Dermis blood vessel endothelial cell (primary cell): Measurements from ENCODE around the gene ZNF836. TPM values are rescaled to one million over a fixed set of nuclear protein-coding genes. Genes with fewer than 3 reads are reported as not detected.
A peak's percentile ranks its signal among the peaks of the same experiment; 100 is the strongest.
"Not testable (repeated sequence)": the region's sequence is repeated elsewhere in the genome, so short reads cannot be mapped to it uniquely, and the experiment has no call there.

ENCODE experiments used
- DNase-seq: peaks from one replicate; pipeline ENCODE4 v3.0.0; 2010
- total RNA-seq: library from RNA; depleted of rRNA; stranded (reverse); fragments of >200 nt; gene quantifications from 2 replicates; pipeline ENCODE4 v1.2.3, GENCODE V29; 2014

The ZNF836 gene
- total RNA-seq = 10.2 and 10.7 TPM in 2 replicates

- peak; percentile 77 for DNase-seq
These were observed at the start of gene ZNF836 for GRCh38 chr19:52171321-52172169. TSS of gene ZNF836 (minus strand) at chr19:52171621. CDS start at chr19:52168072, 3,549 bp downstream.

DNA sequence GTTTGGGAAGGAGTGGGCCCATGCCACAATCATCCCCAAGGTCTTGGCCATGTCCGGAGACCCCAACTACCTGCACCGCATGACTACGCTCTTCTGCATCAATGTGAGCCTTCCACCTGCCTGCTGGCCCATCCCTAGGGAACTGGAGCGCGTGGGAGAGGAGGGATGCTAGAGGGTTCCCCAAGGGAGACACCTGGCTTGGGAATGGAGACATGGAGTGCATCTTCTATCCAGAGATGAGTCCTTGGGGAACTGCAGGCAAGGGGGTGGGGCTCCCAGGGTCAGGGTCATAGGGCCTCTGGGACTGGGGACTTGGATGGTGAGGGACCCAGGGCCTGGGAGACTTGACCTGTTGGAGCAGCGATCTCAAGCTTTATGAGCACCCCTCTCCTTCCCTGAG, 49.6 kb upstream of the ZNF836 start:
- no peak for DNase-seq

DNA sequence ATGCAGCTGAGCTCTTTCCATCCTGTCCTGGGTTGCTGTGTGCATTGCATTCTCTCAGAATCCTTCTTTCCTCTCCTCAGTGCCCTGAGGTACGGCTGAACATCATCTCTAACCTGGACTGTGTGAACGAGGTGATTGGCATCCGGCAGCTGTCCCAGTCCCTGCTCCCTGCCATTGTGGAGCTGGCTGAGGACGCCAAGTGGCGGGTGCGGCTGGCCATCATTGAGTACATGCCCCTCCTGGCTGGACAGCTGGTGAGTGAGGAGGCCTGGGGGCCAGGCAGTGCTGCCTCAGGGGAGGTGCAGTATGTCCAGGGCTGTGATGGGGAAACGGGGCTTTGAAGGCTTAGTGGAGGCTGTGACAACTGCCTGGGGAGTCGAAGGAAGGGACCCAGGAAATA, 48.2 kb upstream of the ZNF836 start:
- DNase-seq = no peak

GRCh38 chr19:52217576-52217975, 46.2 kb upstream of the ZNF836 start:
- no peak for DNase-seq

- no peak for DNase-seq
These were observed 45.0 kb upstream of the ZNF836 start for GRCh38 chr19:52216401-52216800.

DNA sequence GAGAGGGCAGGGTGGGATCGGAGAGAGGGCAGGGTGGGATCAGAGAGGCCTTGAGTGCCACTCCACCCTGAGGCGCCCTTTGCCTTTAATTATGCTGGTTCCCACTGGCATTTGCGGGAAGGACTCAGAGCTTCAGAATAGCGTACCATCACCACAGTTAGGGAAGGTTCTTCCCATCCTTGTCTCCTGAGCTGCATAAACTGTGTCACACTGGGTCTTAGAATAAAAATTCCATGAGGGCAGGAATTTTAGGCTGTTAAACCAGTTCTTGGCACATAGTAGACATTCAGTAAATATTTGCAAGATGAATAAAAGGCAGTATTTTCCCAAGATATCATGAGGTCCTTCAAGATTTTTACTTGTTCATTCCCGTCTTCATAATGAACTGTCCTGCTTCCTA, 42.8 kb upstream of the ZNF836 start:
- DNase-seq = no peak

DNA sequence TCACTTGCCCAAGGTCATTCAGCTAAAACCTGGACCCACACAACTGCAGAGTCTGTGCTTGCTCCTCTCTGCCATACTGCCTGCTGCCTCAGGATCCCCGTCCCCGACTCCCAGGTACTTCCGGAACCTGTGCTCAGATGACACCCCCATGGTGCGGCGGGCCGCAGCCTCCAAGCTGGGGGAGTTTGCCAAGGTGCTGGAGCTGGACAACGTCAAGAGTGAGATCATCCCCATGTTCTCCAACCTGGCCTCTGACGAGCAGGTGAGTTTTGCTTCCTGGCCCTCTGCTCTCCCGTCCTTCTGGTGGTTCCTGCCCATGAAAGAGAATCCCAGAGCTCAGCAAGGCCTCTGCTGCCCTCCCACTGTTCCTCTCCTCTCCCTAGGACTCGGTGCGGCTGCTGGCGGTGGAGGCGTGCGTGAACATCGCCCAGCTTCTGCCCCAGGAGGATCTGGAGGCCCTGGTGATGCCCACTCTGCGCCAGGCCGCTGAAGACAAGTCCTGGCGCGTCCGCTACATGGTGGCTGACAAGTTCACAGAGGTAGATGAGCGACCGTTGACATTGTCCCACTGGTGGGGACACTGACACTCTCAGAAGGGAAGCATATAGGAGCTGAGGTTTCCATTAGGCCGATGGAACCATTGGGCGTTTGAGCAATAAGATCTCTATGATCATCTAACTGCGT, 41.3 kb upstream of the ZNF836 start:
- DNase-seq = no peak

DNA sequence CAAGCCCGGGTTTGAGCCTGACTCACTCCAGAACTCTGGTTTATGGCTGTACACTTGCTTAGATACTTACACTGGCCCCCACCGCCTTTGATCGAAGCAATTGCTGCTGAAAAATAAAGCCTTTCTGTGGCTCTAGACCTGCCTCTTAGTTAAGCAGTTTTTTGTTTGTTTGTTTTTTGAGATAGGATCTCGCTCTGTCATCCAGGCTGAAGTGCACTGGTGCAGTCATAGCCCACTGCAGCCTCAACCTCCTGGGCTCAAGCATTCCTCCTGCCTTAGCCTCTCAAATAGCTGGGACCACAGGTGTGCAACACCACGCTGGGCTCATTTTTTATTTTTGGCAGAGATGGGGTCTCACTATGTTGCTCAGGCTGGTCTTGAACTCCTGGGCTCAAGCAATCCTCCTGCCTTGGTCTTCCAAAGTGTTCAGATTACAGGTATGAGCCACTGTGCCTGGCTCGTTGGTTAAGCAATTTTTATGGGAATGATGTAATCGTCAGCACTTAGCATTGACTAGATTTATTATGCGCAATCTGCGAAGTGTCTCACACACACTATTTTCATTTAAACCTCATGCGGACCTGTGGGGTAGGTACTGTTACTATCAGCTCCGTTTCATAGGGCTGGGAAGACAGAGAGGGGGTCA, 40.6 kb upstream of the ZNF836 start:
- DNase-seq = no peak

GRCh38 chr19:52211203-52211602, 39.8 kb upstream of the ZNF836 start:
- no peak for DNase-seq

DNA sequence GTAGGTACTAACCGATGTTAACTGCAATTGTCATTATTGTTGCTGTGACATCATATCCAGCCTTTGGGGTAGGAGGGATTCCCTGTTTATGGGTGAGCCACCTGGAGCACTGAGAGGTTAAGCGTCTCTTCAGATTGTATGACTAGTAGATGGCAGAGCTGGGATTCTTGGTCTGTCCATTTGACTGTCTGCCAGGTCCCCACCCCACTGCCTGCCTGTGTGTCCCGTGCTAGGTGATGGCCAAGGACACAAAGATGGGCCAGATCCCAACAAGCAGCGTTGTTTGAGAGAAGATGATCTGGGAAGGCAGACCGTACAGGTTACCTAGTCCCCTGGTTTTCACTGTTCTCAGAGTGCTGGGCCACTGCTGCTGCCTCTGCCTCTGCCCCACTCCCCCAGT, 35.1 kb upstream of the ZNF836 start:
- no peak for DNase-seq

GRCh38 chr19:52200755-52201391, 29.5 kb upstream of the ZNF836 start:
- DNase-seq = not testable (repeated sequence)

DNA sequence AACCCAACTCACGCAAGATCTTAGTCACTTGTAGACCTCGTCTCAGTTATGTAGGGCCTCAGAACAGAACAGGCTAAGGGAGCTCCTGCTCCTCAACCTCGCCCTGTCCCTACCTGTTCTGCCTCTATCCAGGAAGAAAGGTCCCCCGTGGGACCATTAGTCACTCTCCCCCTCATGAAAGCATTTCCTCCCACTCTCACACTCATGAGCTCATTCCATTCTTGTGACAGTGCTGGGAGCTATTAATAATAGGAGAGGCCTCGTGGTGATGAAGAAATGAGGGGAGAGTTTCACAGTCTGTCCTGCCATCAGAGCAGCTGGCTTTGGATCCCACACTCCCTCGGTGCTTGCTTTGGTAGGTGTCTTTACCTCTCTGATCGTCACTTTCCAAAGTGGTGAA, 28.6 kb upstream of the ZNF836 start:
- peak; percentile 78 for DNase-seq

DNA sequence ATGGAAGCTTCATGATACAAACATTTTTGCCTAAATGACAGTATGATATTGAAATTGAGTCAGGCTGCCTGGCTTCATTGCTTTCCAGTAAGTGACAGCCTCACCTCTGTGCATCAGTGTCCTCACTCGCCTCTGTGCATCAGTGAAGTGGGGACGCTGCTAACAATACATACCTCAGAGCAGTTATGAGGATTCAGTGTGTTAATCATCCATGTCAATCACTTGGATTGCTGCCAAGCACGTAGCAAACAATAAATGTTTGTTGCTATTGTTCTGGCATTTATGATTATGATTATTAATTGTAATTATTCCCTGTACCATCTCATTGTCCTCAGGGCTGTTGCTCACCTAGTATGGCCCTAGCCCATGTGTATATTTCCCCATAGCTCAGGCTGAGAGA, 27.3 kb upstream of the ZNF836 start:
- peak; percentile 60 for DNase-seq

- DNase-seq = no peak
These were observed 26.5 kb upstream of the ZNF836 start for GRCh38 chr19:52197964-52198363.

DNA sequence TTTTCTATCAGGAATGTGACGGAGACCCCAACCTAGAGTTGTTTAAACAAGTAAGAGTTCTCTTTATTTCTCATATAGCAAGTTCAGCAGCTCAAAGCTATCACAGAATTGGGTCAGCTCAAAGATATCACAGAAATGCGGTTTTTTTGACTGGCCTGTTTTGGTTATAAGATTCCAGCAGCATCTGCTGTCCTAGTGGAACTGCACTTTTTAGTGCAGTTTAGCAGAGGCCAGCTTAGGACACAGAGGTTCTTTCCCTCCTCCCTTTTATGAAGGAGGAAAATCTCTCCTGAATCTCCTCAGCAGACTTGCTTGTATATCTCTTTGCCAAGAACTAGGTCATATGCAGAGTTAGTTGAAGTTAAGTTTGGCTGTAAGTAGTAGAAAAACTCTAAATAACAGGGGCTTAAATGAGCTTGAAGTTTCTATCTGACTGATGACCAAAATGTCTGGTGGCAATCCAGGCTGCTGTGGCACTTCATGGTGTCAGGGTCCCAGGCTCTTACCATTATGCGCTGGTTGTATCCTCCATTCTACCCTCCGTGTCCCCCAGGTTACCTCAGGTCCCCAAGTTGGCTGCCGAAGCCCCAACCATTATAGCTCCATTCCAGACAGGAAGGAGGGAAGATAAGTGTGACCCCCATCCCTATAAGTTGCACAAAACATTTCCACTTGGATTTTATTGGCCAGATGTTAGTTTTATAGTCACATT, 25.0 kb upstream of the ZNF836 start:
- no peak for DNase-seq

DNA sequence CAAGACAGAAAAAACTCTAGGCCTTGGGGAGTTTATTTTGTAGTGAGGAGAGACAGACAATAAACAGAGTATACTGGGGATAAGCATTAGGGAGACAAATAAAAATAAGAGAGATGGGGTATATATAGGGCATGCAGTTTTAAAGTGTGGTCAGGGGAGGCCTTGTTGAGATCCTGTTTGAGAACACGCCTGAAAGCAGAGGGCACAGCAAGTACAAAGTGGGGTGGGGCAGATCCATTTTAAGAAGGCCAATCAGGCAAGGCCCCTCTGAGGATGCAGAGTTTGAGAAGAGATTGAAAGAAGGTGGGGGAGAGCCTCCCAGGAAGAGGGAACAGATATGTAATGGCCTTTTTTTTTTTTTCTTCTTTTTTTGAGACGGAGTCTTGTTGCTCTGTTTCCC, 20.5 kb upstream of the ZNF836 start:
- DNase-seq = no peak

- DNase-seq = no peak
These were observed 20.0 kb upstream of the ZNF836 start for GRCh38 chr19:52191389-52191788.

- peak; percentile 39 for DNase-seq
These were observed 19.3 kb upstream of the ZNF836 start for GRCh38 chr19:52190487-52191293.

DNA sequence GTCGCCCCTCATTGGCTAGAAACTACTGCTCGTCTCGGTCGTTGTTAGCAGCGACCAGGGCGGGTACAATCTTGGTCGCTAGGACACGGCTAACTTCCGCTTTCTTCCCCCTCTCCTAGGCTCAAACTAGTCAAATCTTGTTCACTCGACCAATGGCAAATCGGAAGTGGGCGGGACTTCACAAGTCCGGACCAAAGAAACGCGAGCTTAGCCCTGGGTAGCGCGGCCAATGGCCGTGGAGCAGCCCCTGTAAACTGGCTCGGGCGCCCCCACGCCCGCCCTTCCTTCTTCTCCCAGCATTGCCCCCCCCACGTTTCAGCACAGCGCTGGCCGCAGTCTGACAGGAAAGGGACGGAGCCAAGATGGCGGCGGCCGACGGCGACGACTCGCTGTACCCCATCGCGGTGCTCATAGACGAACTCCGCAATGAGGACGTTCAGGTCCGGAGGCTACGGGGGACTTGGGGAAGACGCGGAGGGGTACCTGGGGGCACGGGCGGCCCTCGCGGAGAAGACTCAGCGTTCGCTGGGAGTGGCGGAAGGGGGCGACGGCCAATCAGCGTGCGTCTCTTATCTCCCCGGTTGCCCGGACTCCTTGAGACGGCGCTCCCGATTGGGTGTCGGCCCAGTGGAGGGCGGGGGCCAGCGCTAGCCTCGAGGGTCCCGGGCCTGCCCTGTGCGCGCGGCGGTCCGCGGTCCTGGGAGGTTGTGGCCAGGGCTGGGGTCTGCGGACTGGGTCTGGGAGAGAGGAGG, 18.5 kb upstream of the ZNF836 start, which contains the start of gene PPP2R1A:
Gene PPP2R1A, plus strand, starts transcription at position 318 of the 752 bp plus-strand sequence. Its CDS starts 45 bp downstream, at position 363.
- DNase-seq = peak; percentile 100
